ENCODE results near the gene HECTD1.
"Not testable (repeated sequence)": the region's sequence is repeated elsewhere in the genome, so short reads cannot be mapped to it uniquely, and the experiment has no call there.

HECTD1 gene

GRCh38 chr14:31139301-31139847 lies 68.2 kb downstream of the HECTD1 start:
- no peak for DNase-seq

- DNase-seq = no peak
These were observed 69.3 kb downstream of the HECTD1 start for GRCh38 chr14:31138301-31138700.

GRCh38 chr14:31137214-31137889 lies 70.2 kb downstream of the HECTD1 start:
- no peak for DNase-seq

- no peak for DNase-seq
These were observed 74.5 kb downstream of the HECTD1 start for GRCh38 chr14:31133133-31133532.

GRCh38 chr14:31128601-31129526 lies 78.7 kb downstream of the HECTD1 start:
- no peak for DNase-seq

GRCh38 chr14:31127690-31128089 lies 79.9 kb downstream of the HECTD1 start:
- no peak for DNase-seq

- DNase-seq = no peak
These were observed 80.9 kb downstream of the HECTD1 start for GRCh38 chr14:31126680-31127079.

GRCh38 chr14:31125231-31125630 lies 82.4 kb downstream of the HECTD1 start:
- DNase-seq = no peak

- no peak for DNase-seq
These were observed 83.4 kb downstream of the HECTD1 start for GRCh38 chr14:31124197-31124596.

GRCh38 chr14:31122921-31123320 lies 84.7 kb downstream of the HECTD1 start:
- DNase-seq = no peak

GRCh38 chr14:31122098-31122611 lies 85.4 kb downstream of the HECTD1 start:
- no peak for DNase-seq

GRCh38 chr14:31118892-31119291 lies 88.7 kb downstream of the HECTD1 start:
- no peak for DNase-seq

- DNase-seq = no peak
These were observed 93.8 kb downstream of the HECTD1 start for GRCh38 chr14:31113794-31114193.

- DNase-seq = no peak
These were observed 96.7 kb downstream of the HECTD1 start for GRCh38 chr14:31110872-31111271.

- DNase-seq = no peak
These were observed 98.3 kb downstream of the HECTD1 start for GRCh38 chr14:31109257-31109656.

- DNase-seq = no peak
These were observed 100.8 kb downstream of the HECTD1 start for GRCh38 chr14:31106768-31107167.

GRCh38 chr14:31097081-31097480 lies 110.5 kb downstream of the HECTD1 start:
- no peak for DNase-seq

- no peak for DNase-seq
These were observed 111.3 kb downstream of the HECTD1 start for GRCh38 chr14:31096255-31096654.

GRCh38 chr14:31095817-31096216 lies 111.8 kb downstream of the HECTD1 start:
- DNase-seq = not testable (repeated sequence)

- not testable (repeated sequence) for DNase-seq
These were observed 113.4 kb downstream of the HECTD1 start for GRCh38 chr14:31093884-31094839.

- DNase-seq = no peak
These were observed 115.4 kb downstream of the HECTD1 start for GRCh38 chr14:31092160-31092708.
